ENCODE data around the gene BDH1. TPM values are rescaled to one million over a fixed set of nuclear protein-coding genes. Genes with fewer than 3 reads are reported as not detected.

Gene BDH1
- total and polyA plus RNA-seq, 2 experiments from 2014 or later, result 21.4 to 26.1 TPM

- no peak overlapping the region for H3K4me3 ChIP-seq
- H3K36me3 ChIP-seq, result no peaks in the 10 kb centered on the region
- TF ChIP-seq, protein P1, sequence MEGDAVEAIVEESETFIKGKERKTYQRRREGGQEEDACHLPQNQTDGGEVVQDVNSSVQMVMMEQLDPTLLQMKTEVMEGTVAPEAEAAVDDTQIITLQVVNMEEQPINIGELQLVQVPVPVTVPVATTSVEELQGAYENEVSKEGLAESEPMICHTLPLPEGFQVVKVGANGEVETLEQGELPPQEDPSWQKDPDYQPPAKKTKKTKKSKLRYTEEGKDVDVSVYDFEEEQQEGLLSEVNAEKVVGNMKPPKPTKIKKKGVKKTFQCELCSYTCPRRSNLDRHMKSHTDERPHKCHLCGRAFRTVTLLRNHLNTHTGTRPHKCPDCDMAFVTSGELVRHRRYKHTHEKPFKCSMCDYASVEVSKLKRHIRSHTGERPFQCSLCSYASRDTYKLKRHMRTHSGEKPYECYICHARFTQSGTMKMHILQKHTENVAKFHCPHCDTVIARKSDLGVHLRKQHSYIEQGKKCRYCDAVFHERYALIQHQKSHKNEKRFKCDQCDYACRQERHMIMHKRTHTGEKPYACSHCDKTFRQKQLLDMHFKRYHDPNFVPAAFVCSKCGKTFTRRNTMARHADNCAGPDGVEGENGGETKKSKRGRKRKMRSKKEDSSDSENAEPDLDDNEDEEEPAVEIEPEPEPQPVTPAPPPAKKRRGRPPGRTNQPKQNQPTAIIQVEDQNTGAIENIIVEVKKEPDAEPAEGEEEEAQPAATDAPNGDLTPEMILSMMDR (IDR thresholded peaks at IDR 0.05; ENCODE audit: low read depth, low read length), result no peak
- no peak overlapping the region for H3K27ac ChIP-seq
- no peaks in the 10 kb centered on the region for H3K27me3 ChIP-seq
- no peaks in the 10 kb centered on the region for H3K4me1 ChIP-seq (ENCODE audit: low read depth)
- H3K9me3 ChIP-seq (ENCODE audit: low read depth), result no peaks in the 10 kb centered on the region
- DNase-seq (ENCODE audit: low read depth in 1 of 2, low spot score in 1 of 2), result no peak
Measured at GRCh38 chr3:197512691-197513571, 42.8 kb downstream of the BDH1 start.

DNA sequence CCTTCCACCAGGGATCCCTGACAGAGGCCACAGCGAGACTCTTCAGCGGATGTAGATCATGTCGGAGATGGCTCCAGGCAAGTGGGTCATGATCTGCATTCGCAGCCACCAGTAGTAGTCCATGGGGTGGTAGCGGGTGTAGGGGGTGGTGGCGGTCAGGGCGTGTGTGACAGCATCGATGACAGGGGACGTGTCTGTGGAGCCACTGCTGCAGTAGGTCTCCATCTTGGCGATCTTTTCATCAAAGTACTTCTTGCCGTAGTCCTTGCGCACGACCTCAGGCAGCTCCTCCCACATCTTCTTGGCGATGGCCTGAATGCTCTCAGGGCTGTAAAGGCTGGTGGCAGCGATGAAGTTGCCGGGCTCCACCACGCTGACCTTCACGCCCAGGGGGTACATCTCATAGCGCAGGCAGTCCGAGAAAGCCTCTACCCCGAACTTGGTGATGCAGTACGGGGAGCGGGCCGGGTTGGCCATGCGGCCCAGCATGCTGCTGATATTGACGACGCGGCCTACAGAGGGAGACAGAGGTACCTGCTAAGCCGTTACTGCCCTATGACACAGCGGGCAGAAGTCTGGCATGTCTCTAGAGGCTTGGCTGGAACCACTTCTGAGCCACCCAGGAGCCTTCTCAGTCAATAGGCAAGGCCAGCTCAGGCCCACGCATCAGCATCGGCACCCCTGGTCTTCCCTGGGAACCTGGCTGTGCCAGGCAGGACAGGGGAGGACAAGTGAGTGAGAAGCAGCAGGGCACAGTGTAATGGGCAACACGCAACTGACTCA lies 43.7 kb downstream of the BDH1 start:
- no peak for DNase-seq (ENCODE audit: low read depth in 1 of 2, low spot score in 1 of 2)
- H3K27ac ChIP-seq, result no peak overlapping the region
- H3K9me3 ChIP-seq (ENCODE audit: low read depth), result no peaks in the 10 kb centered on the region

GRCh38 chr3:197511130-197511529 lies 44.6 kb downstream of the BDH1 start:
- TF ChIP-seq, protein P1 (IDR thresholded peaks at IDR 0.05; ENCODE audit: low read depth, low read length), result no peak
- no peak for DNase-seq (ENCODE audit: low read depth in 1 of 2, low spot score in 1 of 2)
- Histone ChIP-seq H3K9me3 (ENCODE audit: low read depth) (no peaks in the 10 kb centered on the region), H3K4me3 (no peak overlapping the region), H3K27ac (no peak overlapping the region), H3K27me3 (no peaks in the 10 kb centered on the region), H3K4me1 (ENCODE audit: low read depth) (no peaks in the 10 kb centered on the region), H3K36me3 (no peaks in the 10 kb centered on the region)

More for the DNA sequence above, 43.7 kb downstream of the BDH1 start:
- TF ChIP-seq, protein P1 (IDR thresholded peaks at IDR 0.05; ENCODE audit: low read depth, low read length), result no peak
- H3K27me3 ChIP-seq, result no peaks in the 10 kb centered on the region
- H3K36me3 ChIP-seq, result no peaks in the 10 kb centered on the region
- no peaks in the 10 kb centered on the region for H3K4me1 ChIP-seq (ENCODE audit: low read depth)
- H3K4me3 ChIP-seq, result no peak overlapping the region

- DNase-seq (ENCODE audit: low read depth in 1 of 2, low spot score in 1 of 2), result no peak
- Histone ChIP-seq H3K27ac (no peak overlapping the region), H3K9me3 (ENCODE audit: low read depth) (no peaks in the 10 kb centered on the region), H3K36me3 (no peaks in the 10 kb centered on the region), H3K27me3 (no peaks in the 10 kb centered on the region), H3K4me1 (ENCODE audit: low read depth) (no peaks in the 10 kb centered on the region), H3K4me3 (no peak overlapping the region)
- TF ChIP-seq, protein P1 (IDR thresholded peaks at IDR 0.05; ENCODE audit: low read depth, low read length), result no peak
Measured at GRCh38 chr3:197510642-197511018, 45.1 kb downstream of the BDH1 start.

DNA sequence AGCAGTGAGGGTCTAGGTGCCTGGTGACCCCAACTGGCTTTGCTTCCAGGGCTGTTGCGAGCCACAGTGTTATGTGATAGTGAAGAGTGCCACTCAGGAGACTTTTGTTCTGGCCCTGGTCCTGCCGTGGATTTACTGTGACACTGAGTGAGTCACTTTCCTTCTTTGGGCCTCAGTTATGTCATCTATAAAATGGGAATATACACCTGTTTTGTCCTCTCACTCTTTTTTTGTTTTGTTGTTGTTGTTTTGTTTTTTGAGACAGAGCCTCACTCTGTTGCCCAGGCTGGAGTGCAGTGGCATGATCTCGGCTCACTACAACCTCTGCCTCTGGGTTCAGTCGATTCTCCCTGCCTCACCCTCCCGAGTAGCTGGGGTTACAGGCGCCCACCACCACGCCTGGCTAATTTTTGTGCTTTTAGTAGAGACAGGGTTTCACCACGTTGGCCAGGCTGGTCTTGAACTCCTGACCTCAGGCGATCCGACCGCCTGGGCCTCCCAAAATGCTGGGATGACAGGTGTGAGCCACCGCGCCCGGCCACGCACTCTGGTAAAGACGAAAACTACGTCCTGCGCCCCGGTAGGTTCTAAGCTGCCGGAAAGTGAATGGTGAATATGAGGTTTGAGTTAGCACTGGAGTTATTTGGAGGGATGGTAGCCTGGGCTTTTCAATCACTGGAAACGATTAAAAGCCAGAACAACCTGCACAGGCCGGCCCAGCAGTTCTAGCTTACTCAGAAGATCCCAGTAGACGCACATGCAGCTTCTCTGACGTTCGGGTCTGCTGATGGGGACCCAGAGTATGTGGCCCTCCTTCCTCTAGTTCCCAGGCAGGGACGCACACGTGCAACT lies 46.6 kb downstream of the BDH1 start:
- no peaks in the 10 kb centered on the region for H3K27me3 ChIP-seq
- no peaks in the 10 kb centered on the region for H3K36me3 ChIP-seq
- no peak overlapping the region for H3K4me3 ChIP-seq
- no peak for DNase-seq (ENCODE audit: low read depth in 1 of 2, low spot score in 1 of 2)
- no peaks in the 10 kb centered on the region for H3K4me1 ChIP-seq (ENCODE audit: low read depth)
- no peak overlapping the region for H3K27ac ChIP-seq
- TF ChIP-seq, protein P1 (IDR thresholded peaks at IDR 0.05; ENCODE audit: low read depth, low read length), result no peak
- H3K9me3 ChIP-seq (ENCODE audit: low read depth), result no peaks in the 10 kb centered on the region
